Stomach (tissue), 9 donors: Measurements from ENCODE around the gene CELF6. TPM values are rescaled to one million over a fixed set of nuclear protein-coding genes. Genes with fewer than 3 reads are reported as not detected.

Experiments
- DNase-seq, 2 donors: peaks; one replicate each; pipeline versions ENCODE4 v3.0.0 to v3.0.0-alpha.2; 2013 to 2019
- H3K27ac ChIP-seq, 5 donors: fragments of 200-600 bp in 4 of 5; sonication (generic) in 4 of 5; one replicate each; pipeline ENCODE4 v1.5.1; 2013 to 2019; ENCODE audit warnings: mild to moderate bottlenecking in 1 of 5, moderate library complexity in 1 of 5
- H3K27me3 ChIP-seq, 3 donors: fragments of 200-600 bp; sonication (generic); one replicate each; pipeline ENCODE4 v1.5.1; 2017 to 2019; ENCODE audit warnings: mixed run types in 1 of 3
- H3K36me3 ChIP-seq, 4 donors: fragments of 200-600 bp; sonication (generic); 1 replicate in 3 of 4; 2 replicates in 1 of 4; pipeline ENCODE4 v1.5.1; 2016 to 2019
- H3K4me1 ChIP-seq, 4 donors: fragments of 200-600 bp; sonication (generic); one replicate each; pipeline ENCODE4 v1.5.1; 2016 to 2019
- H3K4me3 ChIP-seq, 4 donors: fragments of 200-600 bp; sonication (generic) in 3 of 4; one replicate each; pipeline ENCODE4 v1.5.1; 2016 to 2019; ENCODE audit warnings: mild to moderate bottlenecking in 1 of 4
- H3K9me3 ChIP-seq, 4 donors: fragments of 200-600 bp; sonication (generic); one replicate each; pipeline ENCODE4 v1.5.1; 2016 to 2019
- EP300 ChIP-seq: sonication (generic); formaldehyde crosslinking; IDR thresholded peaks from one replicate; pipeline ENCODE4 v1.6.1; 2017; ENCODE audit warnings: antibody characterized with exemption
- POLR2A ChIP-seq, 4 donors: fragments of 450-650 bp; IDR thresholded peaks; one replicate each; pipeline ENCODE4 v1.6.1; 2016; ENCODE audit warnings: antibody characterized with exemption in 4 of 4, control low read depth in 2 of 4, mild to moderate bottlenecking in 1 of 4, moderate library complexity in 1 of 4
- POLR2AphosphoS5 ChIP-seq, 3 donors: sonication (generic); formaldehyde crosslinking; IDR thresholded peaks; one replicate each; pipeline ENCODE4 v1.6.1; 2016; ENCODE audit warnings: antibody characterized with exemption in 3 of 3
- WGBS, 5 donors: extraction: QIAGEN DNeasy Blood & Tissue Kit in 3 of 5; methylation state at CpG; one replicate each; pipeline versions ENCODE4 v1.1.5 to v1.1.7; 2013 to 2018; 5-methylcytosine and 5-hydroxymethylcytosine counted together
- intact Hi-C: fragments of 100-400 bp; cut with DNase I; formaldehyde crosslinking; loops from one replicate; pipeline ENCODE4 v1.15.1; 2023; ENCODE audit warnings: low total_unique reads
- polyA plus RNA-seq, 3 donors: library from polyadenylated mRNA; stranded (reverse); fragments of 200-250 nt; gene quantifications; one replicate each; pipeline ENCODE4 v1.2.3, GENCODE V29; 2013
- total RNA-seq, 5 donors: library from RNA; depleted of rRNA; stranded (reverse); fragments of >200 nt; gene quantifications; one replicate each; pipeline versions ENCODE4 v1.1.0 to v1.2.3, GENCODE V29; 2014 to 2016
- TF ChIP-seq, protein P1 (sequence below), 7 experiments: fragments of 450-650 bp in 4 of 7; fragments of 200-600 bp in 3 of 7; sonication (generic) in 3 of 7; IDR thresholded peaks; one replicate each; pipeline ENCODE4 v1.5.1; 2016 to 2019; ENCODE audit warnings: antibody characterized with exemption in 7 of 7, control low read depth in 2 of 7, mild to moderate bottlenecking in 1 of 7
- donor health status: healthy with polysubstance abuse.
- donor health status: Bipolar disorder and iron deficiency.
- donor health status: healthy.

The CELF6 gene
- total and polyA plus RNA-seq, 8 donors: 0.44 to 4.0 (median 1.2) TPM; not detected in 2

DNA sequence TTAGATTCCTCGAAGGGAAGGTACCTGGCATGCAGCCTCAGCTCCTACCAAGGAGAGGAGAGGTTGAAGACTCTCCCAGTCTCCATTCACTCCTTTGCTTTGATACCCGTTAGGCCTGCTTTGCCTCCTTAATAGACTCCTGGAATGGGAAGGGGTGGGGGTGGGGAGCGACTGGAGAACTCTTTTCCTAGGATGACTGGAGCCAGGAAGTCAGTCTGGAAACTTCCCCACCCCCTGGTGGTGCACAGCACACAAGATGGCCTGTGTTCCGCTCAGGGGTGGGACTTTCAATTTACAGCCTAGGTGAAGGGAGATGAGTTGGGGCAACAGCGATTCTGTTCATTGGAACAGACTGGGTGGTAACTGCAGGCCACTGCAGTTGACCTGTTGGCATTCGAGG is 21.4 kb upstream of the CELF6 start:
- no peaks in the 10 kb centered on the region for H3K9me3 ChIP-seq
- H3K4me1 ChIP-seq: peaks cover 0 to 13% (median 4%) of the 10 kb centered on the region in 4 donors
- intact Hi-C loops: no loop called here
- no peak overlapping the region for H3K27ac ChIP-seq
- no peak overlapping the region for H3K4me3 ChIP-seq
- peak in 1 of 2 donors; percentile 12 for DNase-seq
- peaks cover 24 to 64% (median 47%) of the 10 kb centered on the region in 4 donors for H3K36me3 ChIP-seq
- no peaks in the 10 kb centered on the region for H3K27me3 ChIP-seq
- WGBS, 5 donors: 76 to 88% (median 87%) methylated on average over 6 of the region's 6 CpGs
- TF ChIP-seq, protein P1, sequence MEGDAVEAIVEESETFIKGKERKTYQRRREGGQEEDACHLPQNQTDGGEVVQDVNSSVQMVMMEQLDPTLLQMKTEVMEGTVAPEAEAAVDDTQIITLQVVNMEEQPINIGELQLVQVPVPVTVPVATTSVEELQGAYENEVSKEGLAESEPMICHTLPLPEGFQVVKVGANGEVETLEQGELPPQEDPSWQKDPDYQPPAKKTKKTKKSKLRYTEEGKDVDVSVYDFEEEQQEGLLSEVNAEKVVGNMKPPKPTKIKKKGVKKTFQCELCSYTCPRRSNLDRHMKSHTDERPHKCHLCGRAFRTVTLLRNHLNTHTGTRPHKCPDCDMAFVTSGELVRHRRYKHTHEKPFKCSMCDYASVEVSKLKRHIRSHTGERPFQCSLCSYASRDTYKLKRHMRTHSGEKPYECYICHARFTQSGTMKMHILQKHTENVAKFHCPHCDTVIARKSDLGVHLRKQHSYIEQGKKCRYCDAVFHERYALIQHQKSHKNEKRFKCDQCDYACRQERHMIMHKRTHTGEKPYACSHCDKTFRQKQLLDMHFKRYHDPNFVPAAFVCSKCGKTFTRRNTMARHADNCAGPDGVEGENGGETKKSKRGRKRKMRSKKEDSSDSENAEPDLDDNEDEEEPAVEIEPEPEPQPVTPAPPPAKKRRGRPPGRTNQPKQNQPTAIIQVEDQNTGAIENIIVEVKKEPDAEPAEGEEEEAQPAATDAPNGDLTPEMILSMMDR (IDR thresholded peaks at IDR 0.05): no peak
- TF ChIP-seq POLR2AphosphoS5 (IDR thresholded peaks at IDR 0.05) (no peak), POLR2A (IDR thresholded peaks at IDR 0.05) (no peak), EP300 (no peak)

DNA sequence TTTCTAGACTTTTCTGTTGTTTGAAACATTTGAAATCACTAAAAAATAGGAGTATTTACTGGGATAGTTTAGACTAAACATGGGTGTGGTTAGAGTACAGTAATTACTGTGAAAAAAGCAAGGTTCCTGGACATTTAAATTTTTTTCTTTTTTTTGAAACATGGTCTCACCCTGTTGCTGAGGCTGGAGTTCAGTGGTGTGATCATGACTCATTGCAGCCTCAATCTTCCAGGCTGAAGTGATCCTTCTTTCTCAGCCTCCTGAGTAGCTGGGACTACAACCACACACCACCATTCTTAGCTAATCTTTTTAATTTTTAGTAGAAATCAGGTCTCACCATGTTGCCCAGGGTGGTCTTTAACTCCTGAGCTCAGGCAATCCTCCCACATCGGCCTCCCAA is 20.4 kb upstream of the CELF6 start:
- H3K36me3 ChIP-seq: peaks cover 14 to 54% (median 40%) of the 10 kb centered on the region in 4 donors
- intact Hi-C loops: no loop called here
- 91 to 100% (median 98%) methylated on average over 1 of the region's 1 CpG for WGBS, 5 donors
- H3K9me3 ChIP-seq: no peaks in the 10 kb centered on the region
- peaks cover 0 to 13% (median 4%) of the 10 kb centered on the region in 4 donors for H3K4me1 ChIP-seq
- H3K4me3 ChIP-seq: no peak overlapping the region
- H3K27me3 ChIP-seq: no peaks in the 10 kb centered on the region
- H3K27ac ChIP-seq: peak overlapping the region in 3 of 5 donors; percentile 19 to 65 (median 58)
- no peak for DNase-seq
- TF ChIP-seq, protein P1 (IDR thresholded peaks at IDR 0.05): no peak
- TF ChIP-seq POLR2AphosphoS5 (IDR thresholded peaks at IDR 0.05): no peak
- no peak for TF ChIP-seq POLR2A (IDR thresholded peaks at IDR 0.05)
- no peak for TF ChIP-seq EP300

DNA sequence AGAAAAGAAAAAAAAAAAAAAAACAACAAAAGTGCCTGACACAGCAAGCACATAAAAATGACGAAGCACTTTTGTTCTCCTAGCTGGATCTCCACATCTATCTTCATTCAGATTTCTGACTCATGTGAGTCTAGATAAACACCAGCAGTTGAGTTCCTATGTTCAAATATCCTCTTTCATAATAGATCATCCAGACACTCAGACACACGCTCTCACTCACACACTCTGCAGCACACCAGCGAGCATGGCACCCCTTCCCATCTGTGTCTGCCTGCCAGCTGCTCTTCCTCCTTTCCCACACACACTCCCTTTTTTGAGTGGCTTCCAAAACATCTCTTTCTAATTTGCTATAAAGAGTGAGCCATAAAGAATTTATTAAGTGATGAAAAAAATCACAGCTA is 19.8 kb upstream of the CELF6 start:
- H3K27ac ChIP-seq: peak overlapping the region in 4 of 5 donors; percentile 19 to 65 (median 42)
- intact Hi-C loops: no loop called here
- H3K27me3 ChIP-seq: no peaks in the 10 kb centered on the region
- H3K4me1 ChIP-seq: peaks cover 0 to 13% (median 4%) of the 10 kb centered on the region in 4 donors
- TF ChIP-seq POLR2AphosphoS5 (IDR thresholded peaks at IDR 0.05) (peak in 1 of 3 donors; percentile 41), EP300 (no peak), POLR2A (IDR thresholded peaks at IDR 0.05) (no peak)
- no peak overlapping the region for H3K4me3 ChIP-seq
- peak in 1 of 2 donors; percentile 44 for DNase-seq
- peaks cover 12 to 53% (median 34%) of the 10 kb centered on the region in 4 donors for H3K36me3 ChIP-seq
- WGBS, 5 donors: 51 to 67% (median 58%) methylated on average over 3 of the region's 3 CpGs
- H3K9me3 ChIP-seq: no peaks in the 10 kb centered on the region

DNA sequence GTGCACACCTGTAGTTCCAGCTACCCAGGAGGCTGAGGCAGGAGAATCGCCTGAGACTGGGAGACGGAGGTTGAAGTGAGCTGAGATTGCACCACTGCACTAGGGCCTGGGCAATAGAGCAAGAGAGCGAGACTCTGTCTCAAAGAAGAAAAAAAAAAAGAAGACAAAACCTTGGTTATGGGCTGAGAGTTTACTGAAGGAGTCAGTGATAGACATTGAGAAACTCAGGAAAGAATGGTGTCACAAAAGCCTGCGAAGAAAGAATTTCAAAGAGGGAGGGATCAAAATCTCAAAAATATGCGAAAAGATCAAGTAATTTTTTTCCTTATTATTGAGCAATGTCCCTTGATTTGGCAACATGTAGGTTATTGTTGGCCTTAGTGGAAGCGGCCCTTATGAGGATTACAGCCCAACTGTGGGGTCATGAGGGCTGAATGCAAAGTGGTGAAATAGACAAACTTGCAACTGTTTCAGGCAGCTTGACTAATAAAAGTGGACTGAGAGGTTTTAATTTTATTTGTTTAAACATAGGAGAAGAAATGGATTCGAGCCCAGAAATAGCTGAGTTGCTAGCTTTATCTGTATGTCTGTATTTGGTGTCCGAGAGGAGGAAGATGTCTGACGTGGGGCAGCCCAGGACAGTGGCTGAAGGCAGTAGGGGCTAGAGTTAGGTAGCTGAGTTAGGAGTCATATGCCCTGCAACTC is 18.8 kb upstream of the CELF6 start:
- TF ChIP-seq POLR2AphosphoS5 (IDR thresholded peaks at IDR 0.05): no peak
- TF ChIP-seq EP300: no peak
- TF ChIP-seq POLR2A (IDR thresholded peaks at IDR 0.05): no peak
- TF ChIP-seq, protein P1 (IDR thresholded peaks at IDR 0.05): no peak
- 67 to 81% (median 77%) methylated on average over 9 of the region's 9 CpGs for WGBS, 5 donors
- H3K9me3 ChIP-seq: no peaks in the 10 kb centered on the region
- H3K36me3 ChIP-seq: peaks cover 4 to 43% (median 24%) of the 10 kb centered on the region in 4 donors
- H3K27ac ChIP-seq: peak overlapping the region in 4 of 5 donors; percentile 21 to 65 (median 54)
- DNase-seq: no peak
- intact Hi-C loops: no loop called here
- no peak overlapping the region for H3K4me3 ChIP-seq
- peaks cover 0 to 13% (median 4%) of the 10 kb centered on the region in 4 donors for H3K4me1 ChIP-seq
- no peaks in the 10 kb centered on the region for H3K27me3 ChIP-seq

DNA sequence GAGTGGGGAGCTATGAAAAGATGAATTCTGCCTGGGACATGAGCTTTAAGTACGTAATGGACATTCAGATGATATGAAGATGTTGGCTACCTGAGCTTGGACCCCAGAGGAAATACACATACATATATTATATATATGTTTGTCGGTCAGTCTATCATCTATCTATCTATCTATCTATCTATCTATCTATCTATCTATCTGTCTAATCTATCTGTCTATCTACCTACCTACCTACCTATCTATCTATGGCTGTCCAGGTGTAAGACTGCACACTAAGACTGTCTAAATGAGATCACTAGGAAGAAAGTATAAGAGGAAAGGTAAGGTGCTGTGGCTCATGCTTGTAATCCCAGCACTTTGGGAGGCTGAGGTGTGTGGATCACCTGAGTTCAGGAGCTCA is 18.2 kb upstream of the CELF6 start:
- H3K4me1 ChIP-seq: peaks cover 0 to 13% (median 4%) of the 10 kb centered on the region in 4 donors
- no peak for DNase-seq
- WGBS, 5 donors: 98 to 100% (median 98%) methylated on average over 2 of the region's 2 CpGs
- intact Hi-C loops: no loop called here
- H3K27ac ChIP-seq: peak overlapping the region in 4 of 5 donors; percentile 21 to 51 (median 35)
- H3K9me3 ChIP-seq: no peaks in the 10 kb centered on the region
- no peak overlapping the region for H3K4me3 ChIP-seq
- H3K36me3 ChIP-seq: peaks cover 0 to 37% (median 17%) of the 10 kb centered on the region in 4 donors
- TF ChIP-seq POLR2A (IDR thresholded peaks at IDR 0.05): no peak
- TF ChIP-seq POLR2AphosphoS5 (IDR thresholded peaks at IDR 0.05): no peak
- TF ChIP-seq, protein P1 (IDR thresholded peaks at IDR 0.05): no peak
- no peak for TF ChIP-seq EP300
- H3K27me3 ChIP-seq: no peaks in the 10 kb centered on the region
